GM19463 (cell line): ENCODE results near the gene TMED5.
"Not testable (repeated sequence)": the region's sequence is repeated elsewhere in the genome, so short reads cannot be mapped to it uniquely, and the experiment has no call there.

Experiments
- ATAC-seq: cut with Tn5 transposase; IDR thresholded peaks from one replicate; pipeline ENCODE4 v1.9.1; 2021; ENCODE audit warnings: mild to moderate bottlenecking, moderate library complexity; ENCODE audit not compliant: unreplicated experiment

TMED5 gene

GRCh38 chr1:93172778-93173177 is 7.4 kb downstream of the TMED5 start:
- ATAC-seq: no peak

- ATAC-seq: no peak
Observed at GRCh38 chr1:93171549-93172034, 8.6 kb downstream of the TMED5 start.

DNA sequence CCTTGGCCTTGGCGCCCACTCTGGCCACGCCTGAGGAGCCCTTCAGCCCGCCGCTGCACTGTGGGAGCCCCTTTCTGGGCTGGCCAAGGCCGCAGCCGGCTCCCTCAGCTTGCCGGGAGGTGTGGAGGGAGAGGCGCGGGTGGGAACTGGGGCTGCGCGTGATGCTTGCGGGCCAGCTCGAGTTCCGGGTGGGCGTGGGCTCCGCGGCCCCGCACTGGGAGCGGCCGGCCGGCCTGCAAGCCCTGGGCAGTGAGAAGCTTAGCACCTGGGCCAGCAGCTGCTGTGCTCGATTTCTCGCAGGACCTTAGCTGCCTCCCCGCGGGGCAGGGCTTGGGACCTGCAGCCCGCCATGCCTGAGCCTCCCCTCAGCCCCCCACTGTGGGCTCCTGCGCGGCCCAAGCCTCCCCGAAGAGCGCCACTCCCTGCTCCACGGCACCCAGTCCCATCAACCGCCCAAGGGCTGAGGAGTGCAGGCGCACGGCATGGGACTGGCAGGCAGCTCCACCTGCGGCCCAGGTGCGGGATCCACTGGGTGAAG is 10.0 kb downstream of the TMED5 start:
- not testable (repeated sequence) for ATAC-seq

GRCh38 chr1:93167006-93167405 is 13.2 kb downstream of the TMED5 start:
- ATAC-seq: no peak

- ATAC-seq: not testable (repeated sequence)
Observed at GRCh38 chr1:93165895-93166294, 14.3 kb downstream of the TMED5 start.

DNA sequence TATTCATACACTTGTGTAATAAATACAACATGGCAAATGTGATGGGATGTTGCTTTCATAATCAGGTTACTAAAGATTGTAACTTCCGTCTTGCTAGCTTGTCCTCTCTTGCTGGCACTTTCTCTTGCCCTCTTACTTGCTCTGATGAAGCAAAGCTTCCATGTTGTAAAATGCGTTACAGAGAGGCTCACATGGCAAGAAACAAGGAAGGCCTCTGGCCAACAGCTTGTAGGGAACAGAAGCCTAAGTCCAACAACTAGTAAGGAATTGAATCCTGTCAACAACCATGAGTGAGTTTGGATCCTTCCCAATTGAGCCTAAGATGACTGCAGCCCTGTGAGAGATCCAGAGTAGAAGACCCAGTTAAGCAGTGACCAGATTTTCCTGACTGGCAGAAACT is 15.4 kb downstream of the TMED5 start:
- no peak for ATAC-seq

DNA sequence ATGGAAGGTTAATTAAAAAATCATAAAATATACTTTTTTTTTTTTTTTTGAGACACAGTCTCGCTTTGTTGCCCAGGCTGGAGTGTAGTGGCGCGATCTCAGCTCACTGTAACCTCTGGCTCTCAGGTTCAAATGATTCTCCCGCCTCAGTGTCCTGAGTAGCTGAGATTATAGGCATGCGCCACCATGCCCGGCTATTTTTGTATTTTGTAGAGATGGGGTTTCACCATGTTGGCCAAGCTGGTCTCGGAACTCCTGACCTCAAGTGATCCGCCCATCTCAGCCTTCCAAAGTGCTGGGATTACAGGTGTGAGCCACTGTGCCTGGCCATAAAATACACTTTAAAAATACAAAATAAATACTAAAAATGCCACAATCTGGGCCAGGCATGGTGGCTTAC is 16.9 kb downstream of the TMED5 start:
- not testable (repeated sequence) for ATAC-seq

DNA sequence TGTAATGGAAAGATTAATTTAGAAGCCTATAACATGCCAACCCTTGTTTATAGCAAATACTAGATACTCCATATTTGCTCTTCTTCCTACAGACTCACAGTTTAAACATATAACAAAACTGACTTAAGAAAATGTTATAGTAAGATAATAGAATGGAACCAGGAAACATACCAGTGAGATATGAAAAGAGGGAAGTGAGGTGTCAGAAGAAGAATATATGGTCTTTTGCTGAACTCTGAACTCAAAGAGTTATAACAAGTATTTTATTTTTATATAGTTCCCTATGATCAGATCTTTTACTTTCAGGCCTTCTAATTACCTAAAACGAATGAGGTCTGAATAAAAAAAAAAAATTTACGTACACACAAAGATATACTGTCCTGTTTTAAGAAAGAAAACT is 20.9 kb downstream of the TMED5 start:
- no peak for ATAC-seq

- ATAC-seq: no peak
Observed at GRCh38 chr1:93155335-93155734, 24.9 kb downstream of the TMED5 start.

GRCh38 chr1:93154898-93155297 is 25.3 kb downstream of the TMED5 start:
- no peak for ATAC-seq

DNA sequence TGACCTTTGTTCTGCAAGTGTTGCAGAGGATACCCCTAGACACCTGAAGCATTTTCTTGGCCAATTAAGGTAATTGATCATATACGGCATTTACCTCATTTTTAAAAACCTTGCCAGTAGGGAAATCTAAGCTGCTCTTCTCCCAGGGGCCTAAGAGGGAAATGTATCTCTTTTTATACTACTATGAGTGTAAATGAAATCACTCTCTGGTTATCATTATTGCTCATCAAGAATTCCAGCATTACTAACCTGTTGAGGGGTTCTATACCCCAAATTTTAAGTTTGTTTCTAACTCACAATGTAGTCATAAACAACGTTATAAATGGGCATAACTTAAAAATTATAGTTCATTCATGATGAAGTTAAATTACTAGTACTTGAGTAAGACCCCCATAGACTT is 27.4 kb downstream of the TMED5 start:
- no peak for ATAC-seq

- no peak for ATAC-seq
Observed at GRCh38 chr1:93151474-93151873, 28.7 kb downstream of the TMED5 start.

DNA sequence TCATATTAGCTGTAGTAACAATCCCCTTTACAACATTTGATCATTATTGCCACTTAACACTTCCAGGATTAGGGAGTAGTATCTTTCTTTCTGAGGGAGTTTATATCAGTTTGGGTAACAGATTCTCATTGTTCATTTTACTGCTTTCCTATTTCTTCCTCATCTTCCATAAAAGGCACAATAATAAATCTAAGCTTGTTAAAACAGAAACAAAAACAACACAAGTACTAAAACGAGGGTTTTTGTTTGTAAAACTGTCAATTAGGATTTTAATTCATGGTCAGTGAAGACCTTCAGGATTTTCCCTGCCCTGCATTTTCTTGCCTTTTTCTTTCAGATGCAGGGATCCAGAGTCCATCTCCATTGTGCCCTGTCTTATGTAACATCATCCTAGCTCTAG is 29.5 kb downstream of the TMED5 start:
- no peak for ATAC-seq

DNA sequence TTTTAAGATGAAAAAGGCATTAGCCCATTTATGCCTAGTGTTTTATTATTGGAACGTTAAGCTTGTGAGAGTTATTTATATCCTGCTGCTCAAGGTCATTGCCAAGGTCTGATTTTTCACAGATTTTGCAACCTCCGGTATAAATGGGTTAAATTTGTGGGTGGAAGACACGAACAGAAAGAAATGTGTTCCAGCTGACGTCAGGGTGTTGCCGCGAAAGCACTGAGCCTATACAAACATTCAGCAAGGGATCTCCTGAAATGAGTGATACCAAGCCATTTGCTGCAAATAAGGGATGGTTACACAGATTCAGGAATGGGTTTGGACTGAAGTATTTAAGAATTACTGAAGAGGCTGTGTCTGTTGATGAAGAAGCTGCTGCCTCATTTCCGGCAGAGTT is 32.2 kb downstream of the TMED5 start:
- no peak for ATAC-seq

GRCh38 chr1:93143769-93144168 is 36.4 kb downstream of the TMED5 start:
- ATAC-seq: no peak

GRCh38 chr1:93143136-93143535 is 37.1 kb downstream of the TMED5 start:
- ATAC-seq: peak; percentile 73

GRCh38 chr1:93142161-93142560 is 38.1 kb downstream of the TMED5 start:
- no peak for ATAC-seq

GRCh38 chr1:93140106-93140505 is 40.1 kb downstream of the TMED5 start:
- no peak for ATAC-seq

DNA sequence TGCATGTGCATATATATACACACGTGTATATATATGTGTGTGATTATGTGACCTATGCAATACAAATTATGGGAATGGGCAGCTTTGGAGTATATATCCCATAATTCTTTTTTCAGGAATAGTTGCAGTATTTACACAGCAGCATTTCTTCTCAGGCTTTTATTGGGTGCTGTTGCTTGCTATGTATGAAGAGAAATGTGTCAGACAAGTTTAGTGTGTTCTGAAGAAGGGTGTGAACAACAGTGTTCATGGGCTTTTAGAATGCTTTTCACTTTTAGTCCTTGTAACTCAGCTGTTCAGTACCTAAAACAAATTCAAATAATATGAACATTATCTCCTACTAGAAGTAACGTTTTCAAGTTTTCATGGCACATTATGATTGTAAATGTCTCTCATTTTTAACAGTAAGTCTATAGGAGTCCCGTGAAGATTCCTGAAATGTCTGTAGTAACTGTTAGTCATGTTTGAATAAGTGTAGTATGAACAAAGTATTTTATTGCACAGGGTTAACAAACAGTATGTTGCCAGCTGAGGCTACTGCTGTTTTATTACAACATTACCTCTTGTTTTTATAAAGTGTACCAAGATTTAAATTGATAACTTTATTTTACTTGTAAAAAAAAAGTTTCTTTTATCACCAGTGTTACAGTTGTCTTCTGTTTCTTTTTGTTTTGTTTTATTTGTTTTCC is 42.5 kb downstream of the TMED5 start:
- ATAC-seq: no peak

DNA sequence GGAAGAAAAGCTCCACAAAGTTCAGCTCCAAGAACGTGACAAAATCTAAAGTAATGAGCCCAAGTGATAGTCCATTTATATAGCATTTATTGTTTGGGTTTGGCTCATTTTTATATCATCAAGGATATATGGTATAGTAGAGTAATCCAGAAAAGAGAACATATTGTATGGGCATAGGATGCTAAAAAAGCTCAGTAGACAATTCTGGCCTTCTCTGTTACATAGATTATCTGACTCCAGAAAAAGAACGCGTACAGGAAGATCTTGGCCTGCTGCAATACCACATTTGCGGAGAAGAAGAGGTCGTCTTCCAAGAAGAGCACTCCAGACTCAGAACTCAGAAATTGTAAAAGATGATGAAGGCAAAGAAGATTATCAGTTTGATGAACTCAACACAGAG is 43.8 kb downstream of the TMED5 start:
- no peak for ATAC-seq

- no peak for ATAC-seq
Observed at GRCh38 chr1:93132638-93133037, 47.6 kb downstream of the TMED5 start.

DNA sequence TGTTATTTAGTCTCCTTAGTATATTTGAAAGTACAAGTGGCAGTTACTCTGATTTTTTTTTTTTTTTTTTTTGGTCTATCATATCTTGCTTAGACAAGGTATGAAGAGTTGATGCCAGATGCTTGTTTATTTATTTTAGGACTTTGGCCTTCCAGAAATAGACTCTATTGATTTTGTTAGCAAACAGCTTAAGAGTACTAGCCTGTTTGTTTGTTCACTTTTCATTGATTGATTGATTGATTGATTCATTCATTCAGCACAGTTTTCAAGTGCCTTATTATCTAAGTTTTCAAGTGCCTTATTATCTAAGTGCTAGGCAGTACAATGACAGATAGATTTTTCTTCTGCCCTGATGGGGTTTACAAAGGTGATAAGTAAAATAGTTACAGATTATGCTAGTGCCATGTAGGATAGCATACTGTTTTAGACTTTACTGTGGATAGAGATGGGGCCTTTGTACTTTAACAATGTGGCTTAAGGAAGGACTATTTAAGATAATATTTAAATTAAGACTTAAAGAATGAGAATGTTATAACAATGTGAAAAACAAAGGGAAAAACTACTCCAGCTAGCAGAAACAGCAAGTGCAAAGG is 50.6 kb downstream of the TMED5 start:
- no peak for ATAC-seq
